Measurements from ENCODE around the gene INPP4B.

DNA sequence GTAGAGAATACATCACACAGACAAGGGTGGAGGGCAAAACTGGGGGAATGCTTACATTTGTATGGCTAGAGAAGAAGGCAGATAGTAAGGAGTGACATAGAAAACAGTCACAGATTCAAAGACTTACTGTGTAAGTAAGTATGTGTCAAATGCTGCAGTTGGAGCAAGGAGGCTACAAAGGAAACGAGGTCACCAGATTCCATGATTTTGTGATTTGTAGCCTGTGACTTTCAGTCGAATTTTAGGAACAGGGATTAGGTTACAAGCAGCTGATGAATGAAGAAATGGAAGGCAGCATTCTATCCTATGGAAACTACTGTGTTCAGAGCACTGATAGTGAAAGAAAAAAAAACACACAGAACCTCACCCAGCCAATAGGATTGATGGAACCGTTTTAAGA is 801.8 kb downstream of the INPP4B start:
- TF ChIP-seq, protein P1, sequence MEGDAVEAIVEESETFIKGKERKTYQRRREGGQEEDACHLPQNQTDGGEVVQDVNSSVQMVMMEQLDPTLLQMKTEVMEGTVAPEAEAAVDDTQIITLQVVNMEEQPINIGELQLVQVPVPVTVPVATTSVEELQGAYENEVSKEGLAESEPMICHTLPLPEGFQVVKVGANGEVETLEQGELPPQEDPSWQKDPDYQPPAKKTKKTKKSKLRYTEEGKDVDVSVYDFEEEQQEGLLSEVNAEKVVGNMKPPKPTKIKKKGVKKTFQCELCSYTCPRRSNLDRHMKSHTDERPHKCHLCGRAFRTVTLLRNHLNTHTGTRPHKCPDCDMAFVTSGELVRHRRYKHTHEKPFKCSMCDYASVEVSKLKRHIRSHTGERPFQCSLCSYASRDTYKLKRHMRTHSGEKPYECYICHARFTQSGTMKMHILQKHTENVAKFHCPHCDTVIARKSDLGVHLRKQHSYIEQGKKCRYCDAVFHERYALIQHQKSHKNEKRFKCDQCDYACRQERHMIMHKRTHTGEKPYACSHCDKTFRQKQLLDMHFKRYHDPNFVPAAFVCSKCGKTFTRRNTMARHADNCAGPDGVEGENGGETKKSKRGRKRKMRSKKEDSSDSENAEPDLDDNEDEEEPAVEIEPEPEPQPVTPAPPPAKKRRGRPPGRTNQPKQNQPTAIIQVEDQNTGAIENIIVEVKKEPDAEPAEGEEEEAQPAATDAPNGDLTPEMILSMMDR (IDR thresholded peaks at IDR 0.05; ENCODE audit: low read depth, low read length), result no peak
- no peak for TF ChIP-seq POLR2A (IDR thresholded peaks at IDR 0.05; ENCODE audit: extremely low read depth, insufficient read length)

All from NB4 (cell line).